H1 (cell line): ENCODE data around the gene WDR89.

Experiments used
- ATF3 ChIP-seq: IDR thresholded peaks from 2 replicates; pipeline ENCODE4 v1.6.1; 2011; ENCODE audit warnings: low read depth, mild to moderate bottlenecking, low read length; ENCODE audit not compliant: insufficient read depth
- JUN ChIP-seq: IDR thresholded peaks from 2 replicates; pipeline ENCODE4 v1.6.1; 2011; ENCODE audit warnings: low read depth, mild to moderate bottlenecking, improper control_type of control experiment, low read length
- SIN3A ChIP-seq, 2 experiments: IDR thresholded peaks in 1 of 2; conservative IDR thresholded peaks in 1 of 2; 2 replicates each; pipeline ENCODE4 v1.6.1; 2011 to 2012; ENCODE audit warnings: low read length in 2 of 2, improper control_type of control experiment in 1 of 2, low read depth in 1 of 2, mild to moderate bottlenecking in 1 of 2
- SP1 ChIP-seq: IDR thresholded peaks from 2 replicates; pipeline ENCODE4 v1.6.1; 2011; ENCODE audit warnings: low read depth, low read length

- TF ChIP-seq SIN3A (conservative IDR thresholded peaks at IDR 0.05 in 1 of 2, IDR thresholded peaks at IDR 0.05 in 1 of 2; ENCODE audit: low read depth in 1 of 2, low read length in 2 of 2) (no peak), ATF3 (no peak), SP1 (no peak), JUN (no peak)
These were observed 30.9 kb upstream of the WDR89 start for GRCh38 chr14:63672417-63673180.
